SK-N-SH (cell line): ENCODE data around the gene TMEM63C. TPM values are rescaled to one million over a fixed set of nuclear protein-coding genes. Genes with fewer than 3 reads are reported as not detected.
A peak's percentile ranks its signal among the peaks of the same experiment; 100 is the strongest.

Source experiments
- CTCF ChIA-PET: fragments of 300-600, 350-600 bp; formaldehyde crosslinking; extraction: SDS; loops from one replicate; lab custom pipeline; 2021; lab: Yijun Ruan, JAX
- POLR2A ChIA-PET: fragments of 350-600 bp; sonication (Branson Sonifier 250); formaldehyde crosslinking; extraction: SDS; loops from one replicate; lab custom pipeline; 2020; ENCODE audit warnings: antibody characterized with exemption, inconsistent platforms; lab: Yijun Ruan, JAX
- DNase-seq: peaks from one replicate; pipeline ENCODE4 v3.0.0; 2012
- H2AFZ ChIP-seq: fragments of 200-600 bp; sonication (generic); 2 replicates; pipeline ENCODE4 v1.8.1; 2016; ENCODE audit warnings: antibody characterized with exemption, mild to moderate bottlenecking, low read depth
- H3F3A ChIP-seq: fragments of 200-600 bp; sonication (generic); replicated peaks from 2 replicates; pipeline ENCODE3; 2016; ENCODE audit warnings: antibody characterized with exemption, mild to moderate bottlenecking; ENCODE audit not compliant: insufficient read depth
- H3K27ac ChIP-seq, 2 experiments: fragments of 200-500 bp in 1 of 2; fragments of 200-600 bp in 1 of 2; sonication (Bioruptor generic) in 1 of 2; sonication (generic), shearing (Covaris generic) in 1 of 2; 2 replicates each; pipeline versions ENCODE4 v1.5.1 to v1.6.1; 2014 to 2016; ENCODE audit warnings: low read depth in 2 of 2, inconsistent platforms in 1 of 2, low read length in 1 of 2, mild to moderate bottlenecking in 1 of 2, mixed read lengths in 1 of 2
- H3K27me3 ChIP-seq: fragments of 200-600 bp; sonication (generic), shearing (Covaris generic); 2 replicates; pipeline ENCODE4 v1.6.1; 2016; ENCODE audit warnings: mixed run types; ENCODE audit not compliant: insufficient read depth
- H3K36me3 ChIP-seq, 2 experiments: fragments of 200-500 bp in 1 of 2; fragments of 200-600 bp in 1 of 2; sonication (Bioruptor generic) in 1 of 2; sonication (generic) in 1 of 2; replicated peaks in 1 of 2; 2 replicates each; pipeline versions ENCODE3 to v1.5.1; 2014 to 2016; ENCODE audit warnings: low read length in 1 of 2, mild to moderate bottlenecking in 1 of 2; ENCODE audit not compliant: insufficient read depth in 2 of 2, control insufficient read depth in 1 of 2
- H3K4me1 ChIP-seq, 2 experiments: fragments of 200-500 bp in 1 of 2; fragments of 200-600 bp in 1 of 2; sonication (Bioruptor generic) in 1 of 2; sonication (generic), shearing (Covaris generic) in 1 of 2; 2 replicates each; pipeline versions ENCODE4 v1.5.1 to v1.6.1; 2014 to 2016; ENCODE audit warnings: low read depth in 1 of 2, low read length in 1 of 2, mixed run types in 1 of 2; ENCODE audit not compliant: insufficient read depth in 2 of 2, control insufficient read depth in 1 of 2
- H3K4me2 ChIP-seq: fragments of 200-600 bp; sonication (generic), shearing (Covaris generic); 2 replicates; pipeline ENCODE4 v1.6.1; 2017; ENCODE audit warnings: mixed run types
- H3K4me3 ChIP-seq, 2 experiments: fragments of 200-500 bp in 1 of 2; fragments of 200-600 bp in 1 of 2; sonication (Bioruptor generic) in 1 of 2; sonication (generic), shearing (Covaris generic) in 1 of 2; 2 replicates each; pipeline versions ENCODE4 v1.5.1 to v1.8.1; 2014 to 2016; ENCODE audit warnings: low read depth in 2 of 2, inconsistent platforms in 1 of 2, low read length in 1 of 2, mild to moderate bottlenecking in 1 of 2, mixed read lengths in 1 of 2, moderate library complexity in 1 of 2
- H3K79me2 ChIP-seq: fragments of 200-600 bp; sonication (generic); 2 replicates; pipeline ENCODE4 v1.8.1; 2017; ENCODE audit warnings: mild to moderate bottlenecking; ENCODE audit not compliant: insufficient read depth
- H3K9ac ChIP-seq: fragments of 200-600 bp; sonication (generic); 2 replicates; pipeline ENCODE4 v1.6.1; 2017; ENCODE audit warnings: mixed run types
- H3K9me2 ChIP-seq: fragments of 200-600 bp; sonication (generic); 2 replicates; pipeline ENCODE4 v1.6.1; 2017; ENCODE audit warnings: mixed run types
- H3K9me3 ChIP-seq: fragments of 200-600 bp; sonication (generic); 2 replicates; pipeline ENCODE4 v1.6.1; 2017; ENCODE audit warnings: mixed run types, mild to moderate bottlenecking, moderate library complexity
- H4K20me1 ChIP-seq: fragments of 200-600 bp; sonication (generic); 2 replicates; pipeline ENCODE4 v1.6.1; 2017; ENCODE audit warnings: mild to moderate bottlenecking, mixed run types; ENCODE audit not compliant: insufficient read depth
- JUND ChIP-seq: IDR thresholded peaks from 2 replicates; pipeline ENCODE4 v1.4.0; 2012
- MXI1 ChIP-seq: IDR thresholded peaks from 2 replicates; pipeline ENCODE4 v1.6.1; 2012; ENCODE audit warnings: mild to moderate bottlenecking, low read depth, low read length, improper control_type of control experiment
- RAD21 ChIP-seq: IDR thresholded peaks from 2 replicates; pipeline ENCODE4 v1.6.1; 2012; ENCODE audit warnings: mild to moderate bottlenecking, low read length
- RXRA ChIP-seq: IDR thresholded peaks from 2 replicates; pipeline ENCODE4 v1.4.0; 2012; ENCODE audit warnings: low read depth, mild to moderate bottlenecking, borderline replicate concordance
- YY1 ChIP-seq: IDR thresholded peaks from 2 replicates; pipeline ENCODE4 v1.4.0; 2012; ENCODE audit warnings: low read depth, mild to moderate bottlenecking
- WGBS: methylation state at CpG from one replicate; pipeline ENCODE4 v1.1.6; 2017; ENCODE audit warnings: low lambda C conversion rate; 5-methylcytosine and 5-hydroxymethylcytosine counted together
- polyA plus RNA-seq, 3 experiments: library from polyadenylated mRNA; depleted of rRNA; stranded (reverse); fragments of >200 nt; gene quantifications; 2 replicates each; pipeline ENCODE4 v1.2.3, GENCODE V29; 2012
- TF ChIP-seq, protein P1 (sequence below): fragments of 200-600 bp; sonication (generic); IDR thresholded peaks from 2 replicates; pipeline ENCODE4 v1.6.1; 2017; ENCODE audit warnings: antibody characterized with exemption, mild to moderate bottlenecking, moderate library complexity
- TF ChIP-seq, protein P2 (sequence below): fragments of 150-350 bp; IDR thresholded peaks from 2 replicates; pipeline ENCODE4 v1.6.1; 2017; ENCODE audit warnings: antibody characterized with exemption, low read length, low read depth, borderline replicate concordance

Gene TMEM63C
- polyA plus RNA-seq, 1 of the 3 experiments (the other 2 are of a cell fraction): 0.25 TPM

DNA sequence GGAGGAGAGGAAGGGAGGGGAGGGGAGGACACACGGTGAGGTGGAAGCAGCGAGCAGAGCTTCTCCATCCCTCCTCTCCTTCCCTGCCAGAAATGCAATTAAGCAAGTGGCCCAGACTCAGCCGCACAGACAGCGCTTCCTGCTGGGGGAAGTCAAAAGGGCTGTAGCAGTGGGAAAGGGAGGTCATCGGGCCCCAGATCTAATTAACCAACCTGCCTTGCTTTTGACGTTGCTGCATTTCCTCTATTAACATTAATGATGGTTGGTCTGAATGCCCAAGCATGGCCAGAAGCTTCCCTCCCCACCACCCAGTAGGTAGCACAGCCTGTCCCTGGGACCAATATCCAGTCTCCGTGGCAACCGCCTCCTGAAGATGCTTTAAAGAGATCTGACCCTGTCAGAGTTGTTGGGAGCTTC, 94.0 kb downstream of the TMEM63C start:
- H2AFZ ChIP-seq: no peak overlapping the region
- POLR2A ChIA-PET: interaction anchor here (0.6 to 1.2 kb wide), 2 partner anchors 162 to 405 kb away, joined by 3 read pairs; no protein-coding TSS in a partner anchor
- 53% methylated on average over 8 of the region's 8 CpGs for WGBS
- peak; percentile 84 for DNase-seq
- no peaks in the 10 kb centered on the region for H3F3A ChIP-seq
- peaks cover 0 to 27% of the 10 kb centered on the region in 2 experiments for H3K36me3 ChIP-seq
- H3K4me1 ChIP-seq: peaks cover 0 to 18% of the 10 kb centered on the region in 2 experiments; a peak in 1 of 4 replicates
- peaks cover 7% of the 10 kb centered on the region for H3K27me3 ChIP-seq
- TF ChIP-seq YY1 (no peak), MXI1 (peak; percentile 20; the same call in 1 of the 2 replicates), RAD21 (peak; percentile 52)
- TF ChIP-seq, protein P1, sequence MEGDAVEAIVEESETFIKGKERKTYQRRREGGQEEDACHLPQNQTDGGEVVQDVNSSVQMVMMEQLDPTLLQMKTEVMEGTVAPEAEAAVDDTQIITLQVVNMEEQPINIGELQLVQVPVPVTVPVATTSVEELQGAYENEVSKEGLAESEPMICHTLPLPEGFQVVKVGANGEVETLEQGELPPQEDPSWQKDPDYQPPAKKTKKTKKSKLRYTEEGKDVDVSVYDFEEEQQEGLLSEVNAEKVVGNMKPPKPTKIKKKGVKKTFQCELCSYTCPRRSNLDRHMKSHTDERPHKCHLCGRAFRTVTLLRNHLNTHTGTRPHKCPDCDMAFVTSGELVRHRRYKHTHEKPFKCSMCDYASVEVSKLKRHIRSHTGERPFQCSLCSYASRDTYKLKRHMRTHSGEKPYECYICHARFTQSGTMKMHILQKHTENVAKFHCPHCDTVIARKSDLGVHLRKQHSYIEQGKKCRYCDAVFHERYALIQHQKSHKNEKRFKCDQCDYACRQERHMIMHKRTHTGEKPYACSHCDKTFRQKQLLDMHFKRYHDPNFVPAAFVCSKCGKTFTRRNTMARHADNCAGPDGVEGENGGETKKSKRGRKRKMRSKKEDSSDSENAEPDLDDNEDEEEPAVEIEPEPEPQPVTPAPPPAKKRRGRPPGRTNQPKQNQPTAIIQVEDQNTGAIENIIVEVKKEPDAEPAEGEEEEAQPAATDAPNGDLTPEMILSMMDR: no peak
- H3K9ac ChIP-seq: no peak overlapping the region
- CTCF ChIA-PET: interaction anchor here (0.7 to 3.5 kb wide), 23 partner anchors 11 to 403 kb away, joined by 3 to 21 read pairs (median 4); partner anchors contain the start of genes SAMD15, TMED8 and TMEM63C
- no peaks in the 10 kb centered on the region for H3K79me2 ChIP-seq
- no peak overlapping the region for H3K4me3 ChIP-seq
- H3K9me2 ChIP-seq: no peaks in the 10 kb centered on the region
- H3K27ac ChIP-seq: peak overlapping the region in 1 of 2 experiments; percentile 65; a peak in 2 of 4 replicates
- no peak overlapping the region for H3K4me2 ChIP-seq
- no peaks in the 10 kb centered on the region for H3K9me3 ChIP-seq
- no peaks in the 10 kb centered on the region for H4K20me1 ChIP-seq

DNA sequence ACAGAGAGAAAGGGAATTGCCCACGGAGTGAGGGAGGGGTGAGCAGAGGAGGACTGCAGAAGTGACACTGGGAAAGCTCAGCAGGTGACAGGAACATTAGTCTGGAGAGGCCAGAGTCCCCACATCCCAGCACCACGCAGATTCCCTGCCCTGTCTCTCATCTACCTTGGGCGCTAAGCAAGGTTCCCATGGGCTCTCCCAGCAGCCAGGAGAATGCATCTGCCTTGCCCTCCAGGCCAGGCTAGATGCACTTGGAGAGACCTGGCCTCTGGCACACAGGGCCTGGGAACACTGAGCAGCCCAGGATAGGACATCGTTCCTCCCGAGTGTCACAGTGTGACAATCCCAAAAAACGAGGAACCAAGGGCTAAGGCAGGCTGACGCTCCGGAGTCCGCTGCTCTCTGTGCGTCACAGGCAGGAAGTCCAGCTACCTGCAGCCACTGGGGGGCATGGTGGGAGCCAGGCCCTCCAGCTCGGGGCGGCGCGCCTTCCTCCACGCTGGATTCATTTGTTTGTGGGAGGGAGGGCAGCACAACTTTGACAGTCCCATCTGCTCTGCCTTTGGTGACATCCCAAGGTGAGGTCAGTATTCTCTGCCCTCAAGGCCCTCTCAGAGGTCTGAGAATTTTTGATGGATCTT, 94.8 kb downstream of the TMEM63C start:
- Histone ChIP-seq H2AFZ (no peak overlapping the region), H3K4me1 (peaks cover 0 to 18% of the 10 kb centered on the region in 2 experiments; a peak in 1 of 4 replicates), H3K27ac (peak overlapping the region in 1 of 2 experiments; percentile 65; a peak in 2 of 4 replicates), H3K79me2 (no peaks in the 10 kb centered on the region), H3F3A (no peaks in the 10 kb centered on the region), H3K9me2 (no peaks in the 10 kb centered on the region), H3K4me3 (no peak overlapping the region), H3K4me2 (no peak overlapping the region), H3K36me3 (peaks cover 0 to 31% of the 10 kb centered on the region in 2 experiments), H3K9ac (no peak overlapping the region), H4K20me1 (no peaks in the 10 kb centered on the region), H3K9me3 (no peaks in the 10 kb centered on the region), H3K27me3 (no peaks in the 10 kb centered on the region)
- TF ChIP-seq JUND (no peak), RXRA (no peak)
- TF ChIP-seq, protein P2, sequence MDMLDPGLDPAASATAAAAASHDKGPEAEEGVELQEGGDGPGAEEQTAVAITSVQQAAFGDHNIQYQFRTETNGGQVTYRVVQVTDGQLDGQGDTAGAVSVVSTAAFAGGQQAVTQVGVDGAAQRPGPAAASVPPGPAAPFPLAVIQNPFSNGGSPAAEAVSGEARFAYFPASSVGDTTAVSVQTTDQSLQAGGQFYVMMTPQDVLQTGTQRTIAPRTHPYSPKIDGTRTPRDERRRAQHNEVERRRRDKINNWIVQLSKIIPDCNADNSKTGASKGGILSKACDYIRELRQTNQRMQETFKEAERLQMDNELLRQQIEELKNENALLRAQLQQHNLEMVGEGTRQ: no peak
- ChIA-PET POLR2A (interaction anchor here (0.6 to 1.2 kb wide), 2 partner anchors 162 to 404 kb away, joined by 3 read pairs; no protein-coding TSS in a partner anchor), CTCF (interaction anchor here (0.8 to 3.5 kb wide), 17 partner anchors 9 to 404 kb away, joined by 3 to 21 read pairs (median 6); partner anchors contain the start of gene TMEM63C)
- DNase-seq: no peak
- 85% methylated on average over 14 of the region's 15 CpGs for WGBS
